Peyer's patch (tissue), 4 donors: ENCODE results near the gene WDR19. TPM values are rescaled to one million over a fixed set of nuclear protein-coding genes. Genes with fewer than 3 reads are reported as not detected.
A peak's percentile ranks its signal among the peaks of the same experiment; 100 is the strongest.
"Not testable (repeated sequence)": the region's sequence is repeated elsewhere in the genome, so short reads cannot be mapped to it uniquely, and the experiment has no call there.

ENCODE experiments used
- DNase-seq, 3 donors: peaks; one replicate each; pipeline ENCODE4 v3.0.0-alpha.2; 2017 to 2019
- H3K27ac ChIP-seq, 4 donors: fragments of 200-600 bp; sonication (generic); one replicate each; pipeline ENCODE4 v1.5.1; 2016 to 2019
- H3K27me3 ChIP-seq, 2 donors: fragments of 200-600 bp; sonication (generic); one replicate each; pipeline ENCODE4 v1.5.1; 2019
- H3K36me3 ChIP-seq, 3 donors: fragments of 200-600 bp; sonication (generic); one replicate each; pipeline ENCODE4 v1.5.1; 2016 to 2019
- H3K4me1 ChIP-seq, 4 donors: fragments of 200-600 bp; sonication (generic); one replicate each; pipeline ENCODE4 v1.5.1; 2016 to 2019
- H3K4me3 ChIP-seq, 4 donors: fragments of 200-600 bp; sonication (generic); 1 replicate in 3 of 4; 2 replicates in 1 of 4; pipeline ENCODE4 v1.5.1; 2016 to 2019; ENCODE audit warnings: mild to moderate bottlenecking in 1 of 4
- H3K9me3 ChIP-seq, 4 donors: fragments of 200-600 bp; sonication (generic); one replicate each; pipeline ENCODE4 v1.5.1; 2016 to 2019; ENCODE audit warnings: mild to moderate bottlenecking in 1 of 4
- CTCF ChIP-seq, 6 experiments: fragments of 450-650 bp in 4 of 6; fragments of 200-600 bp in 2 of 6; sonication (generic) in 1 of 6; IDR thresholded peaks; one replicate each; pipeline ENCODE4 v1.5.1; 2017 to 2019; ENCODE audit warnings: antibody characterized with exemption in 6 of 6, mild to moderate bottlenecking in 3 of 6, moderate library complexity in 1 of 6
- POLR2A ChIP-seq, 2 donors: fragments of 450-650 bp; IDR thresholded peaks; one replicate each; pipeline ENCODE4 v1.5.1; 2017; ENCODE audit warnings: antibody characterized with exemption in 2 of 2, mild to moderate bottlenecking in 2 of 2, moderate library complexity in 2 of 2
- total RNA-seq, 4 donors: library from RNA; depleted of rRNA; stranded (reverse); fragments of >200 nt; gene quantifications; one replicate each; pipeline ENCODE4 v1.1.0, GENCODE V29; 2016

Gene WDR19
- total RNA-seq = 100 to 1,000 TPM in 1 of 4 donors, 10 to 100 TPM in 3; 11.0 to 144 (median 23.2) TPM

DNA sequence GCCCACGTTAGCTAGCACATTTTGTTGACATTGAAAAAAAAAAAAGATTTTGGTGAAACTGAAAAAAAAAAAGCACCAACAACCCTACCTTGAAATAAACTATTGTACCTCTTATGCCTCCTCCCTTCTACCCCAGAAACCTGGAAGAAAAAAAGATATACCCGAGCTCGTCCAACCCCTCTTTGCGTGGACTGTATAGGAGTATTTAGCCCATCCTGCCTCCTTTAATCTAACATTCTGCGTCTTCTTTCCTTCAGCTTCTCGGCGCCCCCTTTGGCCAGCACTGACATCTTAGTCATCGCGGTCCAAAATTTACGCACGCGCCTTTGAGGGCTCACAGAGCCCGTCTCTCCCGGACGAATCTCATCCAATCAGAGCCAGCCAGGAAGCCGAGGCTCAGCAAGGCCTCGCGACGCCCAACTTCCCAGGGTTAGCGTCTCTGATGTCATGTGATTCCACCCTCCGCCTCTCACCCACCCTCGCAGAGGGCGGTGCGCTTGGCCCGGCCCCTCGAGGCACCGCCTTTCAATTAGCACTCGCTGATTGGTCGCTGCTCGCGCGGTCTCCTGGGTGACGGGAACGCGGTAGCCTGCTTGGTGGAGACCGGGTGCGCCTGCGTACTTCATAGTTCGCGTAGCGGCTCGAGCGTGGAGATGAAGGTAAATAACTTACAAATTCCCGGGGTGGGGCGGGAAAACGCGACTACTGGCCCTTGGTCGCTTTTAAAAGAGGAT is at the start of gene WDR19:
Gene WDR19 (plus strand): TSS at position 625 of the 734 bp plus-strand sequence. CDS start 29 bp downstream, at position 654.
- peak; percentile 97 to 99 (median 98) for DNase-seq
- Histone ChIP-seq H3K27me3 (no peaks in the 10 kb centered on the region), H3K4me1 (peaks cover 0 to 9% (median 0%) of the 10 kb centered on the region in 4 donors), H3K27ac (peak within 1 kb of the TSS; percentile 47 to 70 (median 66)), H3K36me3 (no peaks in the 10 kb centered on the region), H3K4me3 (peak within 1 kb of the TSS; percentile 64 to 85 (median 77)), H3K9me3 (no peaks in the 10 kb centered on the region)
- TF ChIP-seq CTCF (IDR thresholded peaks at IDR 0.05) (peak in 5 of 6 experiments; percentile 26 to 53 (median 50)), POLR2A (IDR thresholded peaks at IDR 0.05) (no peak)

DNA sequence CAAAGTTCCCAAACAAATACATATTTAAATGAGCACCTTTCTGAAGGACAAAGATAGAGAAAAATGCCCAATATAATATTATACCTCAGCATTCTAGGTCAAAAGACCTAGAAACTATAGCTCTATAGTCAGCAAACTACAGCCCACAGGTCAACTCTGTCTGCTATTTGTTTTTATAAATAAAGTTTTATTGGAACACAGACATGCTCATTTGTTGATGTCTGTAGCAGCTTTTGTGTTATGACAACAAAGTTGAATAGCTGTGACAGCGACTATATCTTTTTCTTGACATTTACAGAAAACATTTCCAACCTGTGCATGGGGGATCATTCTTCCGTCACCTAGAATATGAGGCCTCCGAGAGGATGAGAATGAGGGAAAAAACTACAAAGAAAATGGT is 48.7 kb upstream of the WDR19 start:
- peaks cover 0 to 4% (median 0%) of the 10 kb centered on the region in 4 donors for H3K4me1 ChIP-seq
- H3K27me3 ChIP-seq = no peaks in the 10 kb centered on the region
- DNase-seq = no peak
- H3K27ac ChIP-seq = no peak overlapping the region
- TF ChIP-seq CTCF (IDR thresholded peaks at IDR 0.05) = no peak
- no peak for TF ChIP-seq POLR2A (IDR thresholded peaks at IDR 0.05)
- H3K9me3 ChIP-seq = no peaks in the 10 kb centered on the region
- no peak overlapping the region for H3K4me3 ChIP-seq
- no peaks in the 10 kb centered on the region for H3K36me3 ChIP-seq

GRCh38 chr4:39134683-39135306 is 47.5 kb upstream of the WDR19 start:
- Histone ChIP-seq H3K4me3 (peak overlapping the region in 1 of 4 donors; percentile 8), H3K27me3 (no peaks in the 10 kb centered on the region), H3K27ac (no peak overlapping the region), H3K9me3 (no peaks in the 10 kb centered on the region), H3K4me1 (peaks cover 0 to 4% (median 0%) of the 10 kb centered on the region in 4 donors), H3K36me3 (no peaks in the 10 kb centered on the region)
- no peak for TF ChIP-seq CTCF (IDR thresholded peaks at IDR 0.05)
- no peak for TF ChIP-seq POLR2A (IDR thresholded peaks at IDR 0.05)
- no peak for DNase-seq

- not testable (repeated sequence) for H3K9me3 ChIP-seq, H3K27ac ChIP-seq, H3K27me3 ChIP-seq, DNase-seq, H3K4me3 ChIP-seq, H3K4me1 ChIP-seq, H3K36me3 ChIP-seq
Observed at GRCh38 chr4:39138227-39138626, 44.1 kb upstream of the WDR19 start.

DNA sequence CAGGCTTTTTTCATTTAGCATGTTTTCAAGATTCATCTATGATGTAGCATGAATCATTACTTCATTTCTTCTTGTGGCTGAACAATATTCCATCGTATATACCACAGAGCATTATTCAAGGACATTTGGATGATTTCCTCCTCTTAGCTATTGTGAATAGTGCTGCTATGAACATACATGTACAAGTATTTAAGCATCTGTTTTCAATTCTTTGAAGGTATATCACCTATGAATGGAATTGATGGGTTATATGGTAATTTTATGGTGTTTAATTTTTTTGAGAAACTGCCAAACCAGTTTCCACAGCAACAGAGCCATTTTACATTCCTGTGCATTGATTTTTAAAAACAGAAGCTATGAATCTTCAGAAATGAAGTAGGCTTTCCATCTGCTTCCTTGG is 36.1 kb upstream of the WDR19 start:
- DNase-seq = no peak
- H3K4me3 ChIP-seq = no peak overlapping the region
- no peaks in the 10 kb centered on the region for H3K36me3 ChIP-seq
- H3K9me3 ChIP-seq = no peaks in the 10 kb centered on the region
- TF ChIP-seq CTCF (IDR thresholded peaks at IDR 0.05) (no peak), POLR2A (IDR thresholded peaks at IDR 0.05) (no peak)
- H3K27ac ChIP-seq = no peak overlapping the region
- no peaks in the 10 kb centered on the region for H3K27me3 ChIP-seq
- H3K4me1 ChIP-seq = no peaks in the 10 kb centered on the region

DNA sequence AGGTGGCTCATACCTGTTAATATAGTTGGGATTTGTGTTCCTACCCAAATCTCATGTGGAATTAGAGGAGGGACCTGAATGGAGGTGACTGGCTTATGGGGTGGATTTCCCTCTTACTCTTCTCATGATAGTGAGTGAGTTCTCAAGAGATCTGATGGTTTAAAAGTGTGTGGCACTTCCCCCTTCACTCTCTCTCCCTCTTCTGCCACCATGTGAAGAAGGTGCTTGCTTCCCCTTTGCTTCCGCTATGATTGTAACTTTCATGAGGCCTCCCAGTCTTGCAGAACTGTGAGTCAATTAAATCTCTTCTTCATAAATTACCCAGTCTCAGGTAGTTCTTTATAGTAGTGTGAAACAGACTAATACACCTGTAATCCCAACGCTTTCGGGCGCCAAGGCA is 28.3 kb upstream of the WDR19 start:
- H3K27me3 ChIP-seq = no peaks in the 10 kb centered on the region
- no peaks in the 10 kb centered on the region for H3K4me1 ChIP-seq
- no peak overlapping the region for H3K27ac ChIP-seq
- DNase-seq = no peak
- no peaks in the 10 kb centered on the region for H3K36me3 ChIP-seq
- H3K4me3 ChIP-seq = no peak overlapping the region
- TF ChIP-seq CTCF (IDR thresholded peaks at IDR 0.05) (no peak), POLR2A (IDR thresholded peaks at IDR 0.05) (no peak)
- H3K9me3 ChIP-seq = no peaks in the 10 kb centered on the region
